Glutamatergic neuron (in vitro differentiated cells): ENCODE measurements around the gene ACOXL. TPM values are rescaled to one million over a fixed set of nuclear protein-coding genes. Genes with fewer than 3 reads are reported as not detected.

Experiments
- DNase-seq: peaks from one replicate; pipeline ENCODE4 v3.0.0; 2022
- H3K27ac Mint-ChIP-seq: one replicate; pipeline ENCODE4 v1.8.0; 2020; ENCODE audit warnings: mild to moderate bottlenecking, mixed read lengths, inconsistent platforms; ENCODE audit not compliant: unreplicated experiment
- H3K27me3 Mint-ChIP-seq: one replicate; pipeline ENCODE4 v1.8.0; 2020; ENCODE audit warnings: mild to moderate bottlenecking, moderate library complexity, mixed read lengths, inconsistent platforms; ENCODE audit not compliant: unreplicated experiment
- H3K36me3 Mint-ChIP-seq: one replicate; pipeline ENCODE4 v1.8.0; 2020; ENCODE audit warnings: mild to moderate bottlenecking, mixed read lengths, inconsistent platforms; ENCODE audit not compliant: unreplicated experiment
- H3K4me1 Mint-ChIP-seq: one replicate; pipeline ENCODE4 v1.8.0; 2020; ENCODE audit warnings: mild to moderate bottlenecking, low read depth, mixed read lengths, inconsistent platforms; ENCODE audit not compliant: unreplicated experiment
- H3K4me3 Mint-ChIP-seq: one replicate; pipeline ENCODE4 v1.8.0; 2020; ENCODE audit warnings: mild to moderate bottlenecking, mixed read lengths, inconsistent platforms; ENCODE audit not compliant: unreplicated experiment
- H3K9me3 Mint-ChIP-seq: one replicate; pipeline ENCODE4 v1.8.0; 2020; ENCODE audit warnings: mild to moderate bottlenecking, moderate library complexity, mixed read lengths, inconsistent platforms; ENCODE audit not compliant: unreplicated experiment
- CTCF ChIP-seq: fragments of 200-600 bp; sonication (generic); IDR thresholded peaks from one replicate; pipeline ENCODE4 v1.5.0; 2021; ENCODE audit not compliant: partially characterized antibody, unreplicated experiment
- total RNA-seq: library from RNA; stranded (reverse); fragmentation: NEBNext Ultra II Directional; extraction: Animal tissue kit (Norgen Biotek cat#: 25700); gene quantifications from one replicate; pipeline ENCODE4 v1.2.1, GENCODE V29; 2021; ENCODE audit not compliant: unreplicated experiment

Gene ACOXL
- total RNA-seq, 1 donor from 2014 or later: 1.4 TPM

GRCh38 chr2:110973262-110973661 is 240.9 kb downstream of the ACOXL start:
- Mint-ChIP-seq H3K9me3 (no peaks in the 10 kb centered on the region), H3K36me3 (no peaks in the 10 kb centered on the region), H3K27me3 (peaks cover 2% of the 10 kb centered on the region), H3K4me1 (no peaks in the 10 kb centered on the region), H3K4me3 (no peak overlapping the region), H3K27ac (no peak overlapping the region)
- no peak for TF ChIP-seq CTCF
- DNase-seq: no peak

- Mint-ChIP-seq H3K4me3 (no peak overlapping the region), H3K27me3 (peaks cover 2% of the 10 kb centered on the region), H3K27ac (no peak overlapping the region), H3K9me3 (peaks cover 1% of the 10 kb centered on the region), H3K4me1 (no peaks in the 10 kb centered on the region), H3K36me3 (no peaks in the 10 kb centered on the region)
- TF ChIP-seq CTCF: no peak
- DNase-seq: no peak
Observed at GRCh38 chr2:110977403-110977802, 245.0 kb downstream of the ACOXL start.

DNA sequence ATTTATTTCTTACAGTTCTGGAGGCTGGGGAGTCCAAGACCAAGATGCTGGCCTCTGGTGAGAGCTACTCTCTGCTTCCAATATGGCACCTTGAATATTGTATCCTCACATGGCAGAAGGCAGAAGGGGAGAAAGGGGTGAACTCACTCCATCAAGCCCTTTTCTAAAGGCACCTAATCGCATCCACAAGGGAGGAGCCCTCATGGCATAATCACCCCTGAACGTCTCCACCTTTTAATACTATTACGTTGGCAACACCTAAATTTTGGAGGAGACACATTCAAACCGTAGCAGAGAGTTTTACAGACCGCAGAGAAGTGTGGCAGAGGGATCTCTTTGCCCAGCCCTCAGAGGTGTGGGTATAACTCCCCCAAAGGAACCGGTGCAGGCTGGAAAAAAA is 245.8 kb downstream of the ACOXL start:
- DNase-seq: no peak
- no peak overlapping the region for H3K27ac Mint-ChIP-seq
- peaks cover 1% of the 10 kb centered on the region for H3K9me3 Mint-ChIP-seq
- H3K36me3 Mint-ChIP-seq: no peaks in the 10 kb centered on the region
- TF ChIP-seq CTCF: no peak
- H3K4me3 Mint-ChIP-seq: no peak overlapping the region
- H3K27me3 Mint-ChIP-seq: peaks cover 2% of the 10 kb centered on the region
- H3K4me1 Mint-ChIP-seq: no peaks in the 10 kb centered on the region

GRCh38 chr2:110978756-110979470 is 246.5 kb downstream of the ACOXL start:
- no peak for TF ChIP-seq CTCF
- Mint-ChIP-seq H3K4me3 (no peak overlapping the region), H3K36me3 (no peaks in the 10 kb centered on the region), H3K27ac (no peak overlapping the region), H3K27me3 (peaks cover 2% of the 10 kb centered on the region), H3K4me1 (no peaks in the 10 kb centered on the region), H3K9me3 (peaks cover 1% of the 10 kb centered on the region)
- no peak for DNase-seq

- DNase-seq: no peak
- Mint-ChIP-seq H3K9me3 (peaks cover 1% of the 10 kb centered on the region), H3K27ac (no peak overlapping the region), H3K4me3 (no peak overlapping the region), H3K4me1 (no peaks in the 10 kb centered on the region), H3K36me3 (no peaks in the 10 kb centered on the region), H3K27me3 (peaks cover 2% of the 10 kb centered on the region)
- no peak for TF ChIP-seq CTCF
Observed at GRCh38 chr2:110979471-110980338, 247.3 kb downstream of the ACOXL start.
